HCT116 (cell line): ENCODE measurements around the gene GSDMA. TPM values are rescaled to one million over a fixed set of nuclear protein-coding genes. Genes with fewer than 3 reads are reported as not detected.

Experiments
- ATAC-seq: fragments of 200-7000 bp; cut with Tn5 transposase; 2 replicates; pipeline ENCODE4 v1.9.1; 2020; ENCODE audit warnings: mild to moderate bottlenecking, moderate library complexity
- BruUV-seq: library from RNA; stranded (reverse); fragments of 400-500 nt; replicated peaks from 2 replicates; lab custom pipeline; 2021; lab: Mats Ljungman, UMichigan
- CTCF ChIA-PET: fragments of 300-600 bp; sonication (Branson Sonifier 250); formaldehyde crosslinking; loops from one replicate; lab custom pipeline; 2021; ENCODE audit warnings: antibody characterized with exemption; lab: Charles Lee
- POLR2A ChIA-PET: fragments of 300-600, 350-600 bp; sonication (Branson Sonifier 250); formaldehyde crosslinking; loops from one replicate; lab custom pipeline; 2021; ENCODE audit warnings: antibody characterized with exemption; lab: Charles Lee
- RAD21 ChIA-PET, 2 experiments: fragments of 300-600 bp; sonication (Branson Sonifier 250); formaldehyde crosslinking; loops; one replicate each; lab custom pipeline; 2023; ENCODE audit warnings: low total read pairs in 2 of 2; ENCODE audit not compliant: uncharacterized antibody in 2 of 2, unreplicated experiment in 2 of 2, low non-redundant PET in 1 of 2; lab: Charles Lee
- DNase-seq: peaks from one replicate; pipeline ENCODE4 v3.0.0-alpha.2; 2010; ENCODE audit warnings: low read depth, low spot score
- H2AFZ ChIP-seq: fragments of 200-600 bp; shearing (Covaris generic), sonication (generic); 2 replicates; pipeline ENCODE4 v1.6.1; 2017; ENCODE audit warnings: low read depth, mixed run types, mixed read lengths, antibody characterized with exemption, low read length; ENCODE audit not compliant: poor library complexity, severe bottlenecking
- H3K27ac ChIP-seq: 2 replicates; pipeline ENCODE4 v1.5.1; 2012; ENCODE audit warnings: low read depth, low read length
- H3K27me3 ChIP-seq: fragments of 200-600 bp; sonication (generic); 2 replicates; pipeline ENCODE4 v1.6.1; 2016; ENCODE audit warnings: mixed run types, low read length, mixed read lengths; ENCODE audit not compliant: insufficient read depth
- H3K36me3 ChIP-seq, 2 experiments: fragments of 200-500 bp in 1 of 2; fragments of 200-600 bp in 1 of 2; sonication (Bioruptor generic) in 1 of 2; sonication (generic) in 1 of 2; 2 replicates each; pipeline versions ENCODE4 v1.5.1 to v1.6.1; 2014 to 2016; ENCODE audit warnings: low read length in 2 of 2, inconsistent platforms in 1 of 2, mixed read lengths in 1 of 2, mixed run types in 1 of 2; ENCODE audit not compliant: insufficient read depth in 2 of 2, control insufficient read depth in 1 of 2
- H3K4me1 ChIP-seq, 2 experiments: fragments of 200-600 bp in 1 of 2; sonication (generic) in 1 of 2; 2 replicates each; pipeline versions ENCODE4 v1.5.1 to v1.6.1; 2012 to 2017; ENCODE audit warnings: low read length in 2 of 2, inconsistent platforms in 1 of 2, mild to moderate bottlenecking in 1 of 2, mixed read lengths in 1 of 2, mixed run types in 1 of 2, moderate library complexity in 1 of 2; ENCODE audit not compliant: insufficient read depth in 2 of 2, control insufficient read depth in 1 of 2
- H3K4me2 ChIP-seq: fragments of 200-600 bp; sonication (generic); 2 replicates; pipeline ENCODE4 v1.6.1; 2017; ENCODE audit warnings: mixed run types, low read length, mixed read lengths
- H3K4me3 ChIP-seq, 2 experiments: fragments of 200-600 bp in 1 of 2; sonication (generic) in 1 of 2; replicated peaks in 1 of 2; 2 replicates each; pipeline ENCODE4 v1.5.1; 2011 to 2016; ENCODE audit warnings: low read length in 2 of 2, control low read depth in 1 of 2, low read depth in 1 of 2, mild to moderate bottlenecking in 1 of 2, mixed read lengths in 1 of 2, mixed run types in 1 of 2
- H3K79me2 ChIP-seq: fragments of 200-600 bp; sonication (generic); 2 replicates; pipeline ENCODE4 v1.6.1; 2017; ENCODE audit warnings: mild to moderate bottlenecking, mixed run types, low read length, moderate library complexity, mixed read lengths; ENCODE audit not compliant: insufficient read depth
- H3K9ac ChIP-seq: fragments of 200-600 bp; sonication (generic); 2 replicates; pipeline ENCODE4 v1.6.1; 2016; ENCODE audit warnings: low read length, mixed read lengths
- H3K9me2 ChIP-seq: fragments of 200-600 bp; sonication (generic), shearing (Covaris generic); 2 replicates; pipeline ENCODE4 v1.6.1; 2017; ENCODE audit warnings: mixed run types, mild to moderate bottlenecking, moderate library complexity; ENCODE audit not compliant: insufficient read depth
- H3K9me3 ChIP-seq, 2 experiments: fragments of 200-500 bp in 1 of 2; fragments of 200-600 bp in 1 of 2; sonication (Bioruptor generic) in 1 of 2; sonication (generic) in 1 of 2; 2 replicates each; pipeline ENCODE4 v1.6.1; 2014 to 2017; ENCODE audit warnings: low read length in 2 of 2, mixed read lengths in 2 of 2, inconsistent platforms in 1 of 2, low read depth in 1 of 2, mild to moderate bottlenecking in 1 of 2, mixed run types in 1 of 2, moderate library complexity in 1 of 2; ENCODE audit not compliant: control insufficient read depth in 1 of 2, insufficient read depth in 1 of 2
- H4K20me1 ChIP-seq: fragments of 200-600 bp; sonication (generic), shearing (Covaris generic); 2 replicates; pipeline ENCODE4 v1.6.1; 2017; ENCODE audit warnings: mixed run types, mild to moderate bottlenecking, moderate library complexity; ENCODE audit not compliant: insufficient read depth
- CBX3 ChIP-seq: IDR thresholded peaks from 2 replicates; pipeline ENCODE4 v1.6.1; 2012; ENCODE audit warnings: low read depth
- CEBPB ChIP-seq: IDR thresholded peaks from 2 replicates; pipeline ENCODE4 v1.6.1; 2012; ENCODE audit warnings: low read depth
- EGR1 ChIP-seq: IDR thresholded peaks from 2 replicates; pipeline ENCODE4 v1.6.1; 2012; ENCODE audit warnings: low read depth
- ELF1 ChIP-seq: IDR thresholded peaks from 2 replicates; pipeline ENCODE4 v1.6.1; 2012; ENCODE audit warnings: low read depth, borderline replicate concordance
- JUND ChIP-seq: IDR thresholded peaks from 2 replicates; pipeline ENCODE4 v1.6.1; 2012
- POLR2AphosphoS5 ChIP-seq: IDR thresholded peaks from 2 replicates; pipeline ENCODE4 v1.6.1; 2011; ENCODE audit warnings: mild to moderate bottlenecking, low read depth, low read length, moderate library complexity
- RAD21 ChIP-seq: IDR thresholded peaks from 2 replicates; pipeline ENCODE4 v1.6.1; 2012; ENCODE audit warnings: low read depth, mild to moderate bottlenecking
- SRF ChIP-seq: IDR thresholded peaks from 2 replicates; pipeline ENCODE4 v1.6.1; 2012; ENCODE audit warnings: low read depth
- YY1 ChIP-seq: IDR thresholded peaks from 2 replicates; pipeline ENCODE4 v1.6.1; 2011; ENCODE audit warnings: low read length, low read depth, moderate library complexity, mild to moderate bottlenecking; ENCODE audit not compliant: insufficient replicate concordance; ENCODE audit errors: extremely low read depth
- ZFX ChIP-seq: fragments of 450-650 bp; IDR thresholded peaks from 2 replicates; pipeline ENCODE4 v1.6.1; 2017
- intact Hi-C: fragments of 100-400 bp; cut with micrococcal nuclease; formaldehyde crosslinking; loops from 2 replicates; pipeline ENCODE4 v1.10.0; 2022
- total RNA-seq: library from RNA; stranded (reverse); gene quantifications from one replicate; pipeline ENCODE4 v1.2.1, GENCODE V29; 2021; ENCODE audit not compliant: unreplicated experiment
- TF ChIP-seq, protein P1 (sequence below): IDR thresholded peaks from 2 replicates; pipeline ENCODE4 v1.6.1; 2011; ENCODE audit warnings: mild to moderate bottlenecking, low read length, moderate library complexity; ENCODE audit not compliant: insufficient replicate concordance; ENCODE audit errors: extremely low read depth
- TF ChIP-seq, protein P2 (sequence below): IDR thresholded peaks from 2 replicates; pipeline ENCODE4 v1.6.1; 2012

The GSDMA gene
- total RNA-seq, 1 experiment from 2014 or later = not detected

DNA sequence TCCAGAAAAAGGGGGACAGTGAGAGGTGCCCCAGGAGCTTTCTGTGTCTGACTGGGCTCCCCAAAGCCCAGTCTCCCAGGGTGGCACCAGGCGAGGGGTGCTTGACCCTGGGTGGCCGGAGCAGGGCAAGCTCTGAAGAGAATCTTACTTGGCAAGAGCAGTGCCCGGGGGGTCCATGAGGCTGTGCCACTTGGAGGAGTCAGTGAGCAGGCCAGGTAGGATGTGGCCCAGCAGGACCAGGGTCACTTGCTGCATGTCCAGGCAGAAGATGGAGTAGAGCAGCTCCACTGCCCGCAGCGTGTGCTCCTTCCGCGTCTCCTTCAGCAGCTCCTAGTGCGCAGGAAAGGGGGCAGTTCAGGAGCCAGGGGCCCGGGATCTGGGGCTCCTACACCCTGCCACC is 59.7 kb downstream of the GSDMA start:
- Histone ChIP-seq H3K9me2 (no peaks in the 10 kb centered on the region), H3K4me1 (peaks cover 2 to 22% of the 10 kb centered on the region in 2 experiments; a peak in 2 of 4 replicates), H3K4me3 (no peak overlapping the region), H3K9ac (no peak overlapping the region), H3K79me2 (no peaks in the 10 kb centered on the region), H4K20me1 (no peaks in the 10 kb centered on the region), H3K9me3 (no peaks in the 10 kb centered on the region), H3K27ac (no peak overlapping the region), H2AFZ (no peak overlapping the region), H3K27me3 (no peaks in the 10 kb centered on the region), H3K4me2 (no peak overlapping the region), H3K36me3 (peaks cover 13 to 41% of the 10 kb centered on the region in 2 experiments; a peak in 3 of 4 replicates)
- POLR2A ChIA-PET = no interaction called here
- TF ChIP-seq JUND (no peak), ELF1 (no peak), ZFX (no peak), CEBPB (no peak), YY1 (no peak), SRF (no peak), POLR2AphosphoS5 (no peak), EGR1 (no peak), CBX3 (no peak), RAD21 (no peak)
- TF ChIP-seq, protein P1, sequence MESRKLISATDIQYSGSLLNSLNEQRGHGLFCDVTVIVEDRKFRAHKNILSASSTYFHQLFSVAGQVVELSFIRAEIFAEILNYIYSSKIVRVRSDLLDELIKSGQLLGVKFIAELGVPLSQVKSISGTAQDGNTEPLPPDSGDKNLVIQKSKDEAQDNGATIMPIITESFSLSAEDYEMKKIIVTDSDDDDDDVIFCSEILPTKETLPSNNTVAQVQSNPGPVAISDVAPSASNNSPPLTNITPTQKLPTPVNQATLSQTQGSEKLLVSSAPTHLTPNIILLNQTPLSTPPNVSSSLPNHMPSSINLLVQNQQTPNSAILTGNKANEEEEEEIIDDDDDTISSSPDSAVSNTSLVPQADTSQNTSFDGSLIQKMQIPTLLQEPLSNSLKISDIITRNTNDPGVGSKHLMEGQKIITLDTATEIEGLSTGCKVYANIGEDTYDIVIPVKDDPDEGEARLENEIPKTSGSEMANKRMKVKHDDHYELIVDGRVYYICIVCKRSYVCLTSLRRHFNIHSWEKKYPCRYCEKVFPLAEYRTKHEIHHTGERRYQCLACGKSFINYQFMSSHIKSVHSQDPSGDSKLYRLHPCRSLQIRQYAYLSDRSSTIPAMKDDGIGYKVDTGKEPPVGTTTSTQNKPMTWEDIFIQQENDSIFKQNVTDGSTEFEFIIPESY = no peak
- TF ChIP-seq, protein P2, sequence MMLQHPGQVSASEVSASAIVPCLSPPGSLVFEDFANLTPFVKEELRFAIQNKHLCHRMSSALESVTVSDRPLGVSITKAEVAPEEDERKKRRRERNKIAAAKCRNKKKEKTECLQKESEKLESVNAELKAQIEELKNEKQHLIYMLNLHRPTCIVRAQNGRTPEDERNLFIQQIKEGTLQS = no peak
- ATAC-seq = no peak
- CTCF ChIA-PET = no interaction called here
- no TSS peak for BruUV-seq
- intact Hi-C loops = no loop called here
- DNase-seq = no peak
- RAD21 ChIA-PET = no interaction called here
